SH-SY5Y (cell line): Measurements from ENCODE around the gene OXSM.

ENCODE experiments used
- GATA2 ChIP-seq: IDR thresholded peaks from 2 replicates; pipeline ENCODE4 v1.6.1; 2011; ENCODE audit warnings: mild to moderate bottlenecking, low read depth, low read length
- GATA3 ChIP-seq: IDR thresholded peaks from 2 replicates; pipeline ENCODE4 v1.6.1; 2011; ENCODE audit warnings: low read depth, mild to moderate bottlenecking, low read length, moderate library complexity

DNA sequence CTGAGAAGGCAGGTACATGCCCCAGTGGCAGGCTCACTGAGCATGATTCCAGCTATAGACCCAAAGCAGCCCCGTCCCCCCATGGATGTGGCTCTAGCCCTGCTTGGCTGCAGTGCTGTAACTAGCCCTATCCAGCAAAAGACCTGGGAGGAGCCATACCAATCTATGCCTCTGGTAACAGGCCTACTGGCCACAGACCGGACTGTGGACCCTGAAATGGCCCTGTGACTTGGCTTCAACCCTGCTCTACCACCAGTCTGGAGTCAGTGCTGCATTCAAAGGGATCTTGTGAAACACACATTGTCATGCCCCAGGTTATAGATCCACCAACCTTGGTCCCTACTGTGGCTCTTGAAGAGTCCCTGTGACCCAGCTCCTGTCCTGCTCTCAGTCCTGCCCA, 46.7 kb downstream of the OXSM start:
- TF ChIP-seq GATA2 (no peak), GATA3 (no peak)
